HuH-7 (cell line): ENCODE results near the gene DOCK10.
A peak's percentile ranks its signal among the peaks of the same experiment; 100 is the strongest.

Experiments used
- DNase-seq: peaks from one replicate; pipeline ENCODE4 v3.0.0; 2011; ENCODE audit warnings: low spot score

The DOCK10 gene

DNA sequence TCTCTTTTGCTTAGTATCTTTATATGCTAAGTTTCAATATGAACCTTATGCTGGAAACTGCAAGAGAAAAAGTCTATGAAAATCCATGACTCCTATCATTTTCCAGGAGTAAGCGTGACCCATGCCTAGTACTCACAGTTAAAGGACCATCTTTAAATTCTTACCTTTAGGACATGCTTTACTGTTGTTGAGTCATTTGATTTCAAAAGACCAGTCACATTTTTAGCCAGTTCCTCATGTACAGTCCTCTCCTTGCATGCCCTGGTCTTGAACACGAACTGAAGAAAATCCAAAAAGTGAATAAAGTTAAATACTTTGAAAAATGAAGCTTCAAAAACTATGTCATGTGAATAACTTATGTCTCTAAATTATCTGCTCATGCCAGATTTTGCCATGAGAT is 208.3 kb downstream of the DOCK10 start:
- no peak for DNase-seq

DNA sequence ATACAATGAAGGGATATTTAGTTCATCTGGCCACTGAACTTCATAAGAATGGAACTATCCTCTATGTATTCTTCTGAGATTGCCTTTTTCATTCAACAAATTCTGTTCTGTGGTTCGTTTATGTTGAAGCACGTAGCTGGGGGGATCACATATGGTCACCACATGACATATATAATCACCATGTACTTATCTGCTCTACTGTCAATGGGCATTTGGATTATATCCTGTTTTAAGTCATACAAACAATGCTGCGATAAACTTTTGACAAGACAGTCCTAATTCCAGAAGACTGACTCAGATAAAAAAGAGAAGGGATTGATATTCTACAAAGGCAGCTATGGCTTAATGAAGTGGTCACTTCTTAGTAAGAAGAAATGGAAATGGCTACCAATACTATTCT is 210.1 kb downstream of the DOCK10 start:
- DNase-seq = no peak

DNA sequence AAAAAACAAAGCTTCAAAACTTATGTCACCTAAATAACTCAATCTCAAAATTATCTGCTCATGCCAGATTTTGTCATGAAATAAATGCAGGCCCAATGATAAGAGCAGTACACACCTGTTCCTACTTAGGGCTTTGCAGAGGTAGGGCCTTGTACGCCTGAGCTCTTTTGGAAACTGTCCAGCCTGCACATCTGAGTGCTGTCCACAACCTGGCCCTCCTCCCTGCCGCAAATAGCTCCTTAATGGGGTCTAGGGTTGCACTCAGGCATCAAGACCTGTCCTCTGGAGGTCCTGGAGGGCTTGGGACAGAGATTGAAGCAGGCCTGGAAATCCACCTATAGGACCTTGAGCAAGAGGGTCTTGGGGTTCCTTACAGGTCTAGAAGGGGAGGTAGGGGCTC is 210.7 kb downstream of the DOCK10 start:
- no peak for DNase-seq

DNA sequence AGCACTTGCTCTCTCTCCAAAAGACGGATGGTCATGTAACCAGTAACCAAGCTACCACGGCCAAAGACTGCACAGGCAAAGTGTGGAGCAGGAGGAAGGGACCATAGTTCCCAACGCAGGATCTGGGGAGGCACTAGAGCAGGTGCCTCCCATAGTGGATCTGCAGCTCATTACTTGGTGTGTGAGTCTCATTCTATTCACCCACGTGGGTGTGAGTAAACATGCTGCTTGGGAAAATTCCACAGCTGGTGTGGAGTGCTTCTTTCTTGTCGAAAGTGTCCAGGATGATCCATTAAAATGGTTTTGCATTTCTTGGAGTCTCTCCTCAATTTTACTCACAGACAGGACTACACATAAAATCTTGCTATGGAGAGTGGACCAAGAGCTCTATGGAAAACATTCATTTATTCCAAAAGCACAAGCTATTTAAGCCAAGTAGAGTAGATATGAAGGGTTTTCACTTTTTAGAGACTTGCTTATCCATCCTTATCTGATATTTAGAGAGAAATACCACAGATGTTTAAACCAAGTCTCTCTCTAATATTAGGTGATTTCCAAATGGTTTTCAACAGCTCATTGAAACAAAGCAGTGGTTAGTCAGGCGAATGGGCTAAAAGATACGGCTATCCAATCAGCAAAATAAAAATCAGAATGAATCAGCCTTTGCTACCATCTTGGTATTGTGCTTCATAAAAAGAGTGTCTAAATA is 221.8 kb downstream of the DOCK10 start:
- DNase-seq = no peak

DNA sequence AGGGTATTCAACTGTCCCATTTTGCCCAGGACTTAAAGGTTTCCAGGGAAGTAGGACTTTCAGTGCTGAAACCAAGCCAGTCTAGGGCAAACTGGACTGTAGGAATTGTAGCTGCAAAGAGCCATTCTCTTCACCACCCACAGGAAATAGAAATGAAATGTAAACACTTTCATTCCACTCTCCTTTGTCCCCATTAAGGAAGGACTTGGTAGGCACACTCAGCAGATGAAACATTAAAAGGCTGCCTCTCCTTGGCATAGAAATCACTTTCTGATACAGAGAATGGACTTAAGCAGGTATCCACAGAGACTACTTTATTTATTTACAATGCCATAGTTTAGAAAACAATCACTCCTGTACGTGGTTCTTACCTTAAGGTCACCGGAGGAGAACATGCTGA is 223.2 kb downstream of the DOCK10 start:
- no peak for DNase-seq

DNA sequence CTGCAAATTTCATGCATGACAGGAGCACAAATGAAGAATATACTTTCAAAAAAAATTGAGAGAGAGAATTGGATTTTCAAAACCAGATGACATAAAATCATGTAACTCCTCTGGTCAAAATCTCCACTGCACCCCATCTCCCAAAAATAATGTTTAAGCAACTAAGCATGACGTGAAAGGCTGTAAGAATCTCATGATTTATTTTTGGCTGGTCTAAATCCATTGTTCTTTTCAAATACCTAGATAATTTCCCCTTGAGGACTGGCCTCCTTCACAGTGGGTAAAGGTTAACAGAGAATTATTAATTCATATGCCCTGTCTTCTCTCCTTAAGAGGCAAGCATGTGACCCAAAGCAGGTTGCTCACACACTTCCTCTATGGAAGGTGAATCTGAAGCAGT is 224.6 kb downstream of the DOCK10 start:
- no peak for DNase-seq

DNA sequence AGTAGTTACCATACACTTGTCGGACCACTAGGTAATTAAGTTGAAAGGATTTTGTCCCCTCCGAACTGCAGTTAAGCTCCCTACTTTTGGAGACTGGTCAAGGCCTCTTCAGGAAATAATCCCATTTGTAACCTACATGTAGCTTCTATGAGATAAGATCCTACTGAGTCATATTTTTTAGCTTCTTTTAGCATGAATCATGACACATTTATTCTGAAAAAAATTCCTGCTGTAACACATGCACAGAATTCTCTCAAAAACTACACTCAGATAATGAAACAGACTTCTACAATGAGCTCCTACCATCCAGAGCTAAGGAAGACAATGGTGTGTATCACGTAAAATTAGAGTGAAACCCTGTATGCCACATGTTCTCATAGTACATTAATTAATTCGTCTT is 225.5 kb downstream of the DOCK10 start:
- no peak for DNase-seq

DNA sequence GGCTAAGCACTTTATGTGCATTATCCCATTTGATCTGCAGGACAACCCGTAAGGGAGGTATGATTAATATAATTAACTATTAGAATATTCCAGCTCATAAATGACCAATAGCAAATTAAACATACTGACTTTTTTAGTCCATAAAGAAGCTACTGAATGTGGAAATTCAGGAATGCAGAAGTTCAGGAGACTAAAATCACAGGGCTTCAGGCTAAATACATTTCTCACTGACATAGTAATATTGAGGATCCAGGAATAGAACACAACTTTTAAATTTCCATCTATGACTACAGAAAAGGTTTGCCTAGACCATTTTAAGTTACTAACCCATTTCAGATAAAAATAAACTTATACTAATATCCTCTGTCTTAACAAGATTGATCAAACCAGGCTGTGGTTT is 228.7 kb downstream of the DOCK10 start:
- DNase-seq = no peak

DNA sequence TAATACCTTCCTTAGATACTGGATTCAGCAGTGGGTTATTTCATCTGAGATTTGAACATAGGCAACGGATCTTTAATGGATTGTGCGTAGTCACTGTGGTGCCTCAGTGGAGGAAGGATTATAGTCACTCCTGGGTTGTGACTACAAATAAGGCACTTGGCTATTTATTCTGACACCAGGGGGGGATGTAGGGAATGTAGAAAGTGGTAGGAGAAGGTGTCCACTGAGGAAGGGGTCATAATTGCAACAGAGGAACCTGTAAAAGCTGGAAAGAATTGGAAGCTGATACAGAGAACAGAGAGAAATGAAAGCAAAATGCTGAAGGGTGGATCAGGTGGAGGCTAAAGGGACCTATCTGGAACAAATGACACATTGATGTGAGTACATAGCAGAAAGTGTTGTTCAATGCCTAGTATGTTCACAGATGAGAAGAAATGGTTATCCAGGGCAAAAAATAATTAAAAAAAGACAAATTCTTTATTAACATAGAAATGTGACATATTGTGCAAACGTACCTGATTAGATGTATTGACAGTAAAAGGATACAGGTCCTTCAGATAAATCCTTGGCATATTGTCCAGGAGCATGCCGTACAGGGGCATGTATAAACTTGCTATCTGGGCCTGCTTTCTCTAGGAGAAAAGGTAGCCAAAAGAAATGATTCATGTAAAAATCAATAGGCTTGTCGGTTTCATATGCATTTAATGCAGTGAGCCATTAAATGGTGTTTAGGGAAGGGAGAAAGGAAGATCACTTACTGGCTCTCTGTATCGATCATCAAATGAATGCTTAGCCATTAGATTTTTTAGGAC is 234.9 kb downstream of the DOCK10 start:
- no peak for DNase-seq

DNA sequence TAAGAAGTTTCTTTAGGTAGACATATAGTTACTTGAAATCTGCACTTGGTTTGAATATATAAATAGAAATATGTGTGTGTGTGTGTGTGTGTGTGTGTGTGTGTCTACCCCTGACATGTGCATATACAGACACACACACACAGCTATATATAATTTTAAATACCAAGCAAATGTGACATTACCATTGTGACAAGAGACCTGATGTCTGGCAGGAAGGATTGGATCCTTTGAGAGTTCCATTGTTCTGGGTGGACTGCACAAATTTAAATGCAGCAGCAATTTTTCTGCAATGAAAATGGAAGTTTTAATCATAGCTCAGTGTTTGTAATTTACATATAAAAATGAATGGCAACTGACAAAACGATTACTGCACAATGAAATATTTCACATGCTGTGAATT is 238.3 kb downstream of the DOCK10 start:
- DNase-seq = no peak

DNA sequence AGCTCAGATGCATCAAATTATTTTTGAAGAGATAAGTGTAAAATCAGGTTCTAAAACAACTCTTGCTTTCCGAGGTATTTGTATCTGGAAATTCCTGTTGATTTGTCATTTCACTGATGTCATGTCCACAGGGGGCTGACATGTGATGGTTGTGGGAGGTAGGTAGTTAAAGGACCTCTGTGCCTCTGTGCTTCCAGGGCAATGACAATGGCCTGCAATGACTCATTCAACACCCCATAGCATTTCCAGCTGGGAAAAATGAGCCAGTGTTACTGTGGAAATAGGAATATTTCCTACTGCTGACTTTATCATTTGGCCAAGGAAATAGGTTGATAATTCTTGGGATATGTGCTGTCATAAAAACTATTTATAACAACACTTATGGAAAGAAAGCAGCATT is 239.9 kb downstream of the DOCK10 start:
- DNase-seq = no peak

DNA sequence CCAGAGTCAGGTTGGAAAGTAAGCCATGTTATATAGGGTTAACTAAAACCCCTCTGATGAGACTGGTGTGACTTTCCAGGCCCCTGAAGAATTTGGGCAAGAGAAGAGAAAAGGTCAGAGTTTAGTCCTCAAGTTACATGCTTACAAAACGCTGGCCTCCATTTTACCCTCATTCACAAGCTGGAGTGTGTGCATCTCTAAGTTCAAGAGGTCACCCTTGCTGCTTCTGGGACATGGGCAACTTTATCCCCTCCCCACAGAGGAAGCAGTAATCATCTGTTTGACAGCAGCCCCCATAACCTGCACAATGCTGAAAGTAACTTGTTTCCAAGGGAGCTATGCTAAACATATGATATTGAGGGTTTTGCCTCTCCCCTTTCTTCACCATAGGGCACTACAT is 240.9 kb downstream of the DOCK10 start:
- no peak for DNase-seq

DNA sequence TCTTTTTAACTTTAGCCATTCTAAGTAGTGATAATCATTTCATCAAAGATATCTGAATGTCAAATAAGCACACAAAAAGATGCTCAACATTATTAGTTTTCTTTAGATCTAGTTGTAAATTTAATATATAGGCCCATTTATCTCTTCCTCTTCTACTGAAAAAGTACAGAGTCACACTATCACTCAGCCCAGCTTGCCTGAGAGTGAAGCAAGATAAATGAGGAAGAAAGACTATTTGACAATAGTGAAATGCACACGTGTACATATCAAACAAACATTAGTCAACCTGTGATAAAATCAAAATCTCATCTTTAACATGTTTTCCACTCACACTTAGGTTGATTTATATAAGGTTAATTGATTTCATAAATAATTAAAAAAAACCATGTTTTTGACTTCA is 242.6 kb downstream of the DOCK10 start:
- DNase-seq = no peak

DNA sequence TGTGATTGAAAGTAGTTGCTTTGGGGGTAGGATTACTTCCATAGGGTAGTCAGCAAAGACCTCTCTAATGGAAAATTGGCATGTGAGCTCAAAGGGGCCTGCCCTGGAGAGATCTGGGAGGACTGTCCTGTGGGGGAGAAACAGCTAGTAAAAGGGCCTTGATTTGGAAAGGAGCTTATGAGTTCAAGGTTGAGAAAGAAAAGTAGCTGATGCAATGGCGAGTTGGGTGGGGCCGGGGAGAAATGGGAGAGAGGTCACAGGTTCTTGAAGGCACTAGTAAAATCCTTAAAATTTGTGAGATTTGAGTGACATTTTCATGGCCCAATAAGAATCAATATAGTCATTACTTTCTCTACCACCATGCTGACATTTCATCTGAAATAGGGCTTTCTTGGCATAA is 244.1 kb downstream of the DOCK10 start:
- no peak for DNase-seq

DNA sequence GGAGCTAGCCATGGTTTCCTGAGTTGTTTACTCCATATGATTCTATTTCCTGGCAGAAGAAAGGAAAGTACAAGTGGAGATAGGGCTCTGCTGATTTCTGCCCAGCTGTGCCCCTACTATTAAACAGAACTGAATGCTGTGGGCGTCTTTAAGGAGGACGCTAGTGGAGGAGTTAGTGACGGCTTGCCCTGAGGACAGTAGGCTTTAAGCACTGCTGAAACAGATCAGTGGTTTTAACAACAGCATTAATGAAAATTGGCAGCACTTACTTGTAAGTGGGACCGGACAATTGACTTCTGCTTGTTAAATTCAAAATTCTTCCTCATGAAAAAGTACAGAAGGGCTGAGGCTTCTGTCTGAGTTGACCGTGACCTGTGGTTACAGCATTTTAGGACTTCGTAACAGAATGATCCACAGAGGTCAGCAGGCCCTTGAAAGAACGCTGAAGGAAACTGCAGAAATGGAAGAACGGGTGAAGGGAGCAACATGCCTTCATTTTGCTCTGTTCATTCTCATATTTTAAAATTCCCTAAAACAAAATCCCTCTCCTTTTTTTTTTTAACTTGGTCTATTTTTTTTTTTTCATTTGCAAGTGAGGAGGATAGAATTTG is 245.5 kb downstream of the DOCK10 start:
- no peak for DNase-seq

DNA sequence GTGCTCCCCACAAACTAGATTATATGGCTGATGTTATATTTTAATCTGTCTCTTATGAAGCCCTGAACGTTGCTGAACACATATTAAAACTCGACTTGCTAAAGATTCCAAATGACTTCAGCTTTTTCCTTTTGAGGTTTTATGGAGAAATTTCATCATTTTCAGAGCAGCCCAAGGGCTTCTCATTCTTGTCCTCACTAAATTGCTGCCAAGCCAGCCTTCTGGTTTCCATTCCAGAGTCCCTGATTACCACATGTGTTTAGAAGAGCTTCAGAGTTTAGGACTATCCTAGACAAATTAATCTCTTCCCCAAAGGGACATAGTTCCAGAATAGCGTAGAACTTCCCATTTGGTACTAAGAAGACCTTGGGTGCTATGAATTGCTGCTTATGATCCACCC is 248.3 kb downstream of the DOCK10 start:
- no peak for DNase-seq

DNA sequence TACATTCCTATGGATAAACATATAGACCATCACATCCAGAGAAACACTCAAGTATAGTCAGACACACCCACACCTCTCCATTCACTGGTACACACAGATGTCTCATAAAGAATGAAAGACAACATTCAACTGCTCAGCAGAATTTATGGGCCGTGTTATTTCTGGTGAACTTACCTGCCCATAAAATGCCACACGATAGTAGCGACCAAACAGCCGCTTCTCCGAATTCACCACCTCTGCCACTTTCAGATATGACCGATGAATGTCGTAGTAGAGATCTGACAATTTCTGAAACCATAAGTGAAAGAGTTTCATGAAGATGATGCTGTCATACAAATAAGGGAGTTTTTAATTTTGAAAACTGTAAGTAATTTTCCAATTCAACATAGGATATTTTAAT is 255.4 kb downstream of the DOCK10 start:
- no peak for DNase-seq

DNA sequence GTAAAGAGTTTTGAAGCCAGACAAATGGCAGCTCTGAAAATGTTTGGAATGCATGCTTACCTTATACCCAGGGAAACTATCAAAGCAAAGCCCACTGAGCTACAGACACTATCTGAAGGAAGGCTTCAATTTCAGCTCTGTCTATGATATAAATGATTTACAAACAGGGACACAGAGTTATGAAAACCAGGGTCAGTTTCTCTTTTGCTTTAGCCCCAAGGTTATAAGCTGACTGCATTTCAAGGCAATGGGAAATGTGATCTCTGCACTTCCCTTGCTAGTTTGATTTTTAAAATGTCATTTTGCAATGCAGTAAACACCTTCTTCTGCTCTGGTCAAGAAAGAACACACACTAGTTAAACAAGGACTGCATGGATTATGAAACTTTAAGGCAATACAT is 260.9 kb downstream of the DOCK10 start:
- DNase-seq = no peak

DNA sequence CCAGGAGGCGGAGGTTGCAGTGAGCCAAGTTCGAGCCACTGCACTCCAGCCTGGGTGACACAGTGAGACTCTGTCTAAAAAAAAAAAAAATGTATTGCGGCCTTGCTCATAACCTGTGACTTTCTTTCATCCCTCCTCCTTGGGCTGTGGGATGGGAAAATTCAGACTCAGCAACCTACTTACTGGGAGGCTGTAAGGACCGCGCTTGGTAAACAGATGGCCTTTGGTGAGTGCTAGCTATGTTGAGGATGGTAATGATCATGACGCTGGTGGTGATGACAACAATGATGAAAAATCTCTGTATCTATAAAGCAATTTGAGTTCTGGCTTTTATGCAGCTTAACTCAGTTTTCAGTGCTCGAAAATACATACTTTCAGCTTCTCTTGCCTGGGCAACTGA is 261.4 kb downstream of the DOCK10 start:
- no peak for DNase-seq

DNA sequence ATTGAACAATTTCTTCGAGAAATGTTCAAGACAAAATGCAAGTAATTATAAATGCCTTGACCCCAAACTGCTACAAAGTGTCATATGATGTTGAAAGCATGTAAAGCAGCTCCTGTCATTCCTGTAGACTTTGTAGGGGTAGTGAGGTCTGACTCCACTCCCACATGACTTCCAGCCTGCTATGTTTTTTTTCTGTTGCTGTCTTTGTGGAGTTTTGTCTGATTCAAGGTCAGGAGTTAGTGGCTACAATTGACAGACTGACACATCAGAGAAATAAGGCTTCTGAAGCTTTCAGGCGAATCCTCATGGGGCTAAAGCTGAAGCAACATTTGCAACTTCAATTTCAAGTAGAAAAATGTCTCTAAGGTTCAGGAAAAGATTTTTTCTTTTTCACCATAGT is 262.2 kb downstream of the DOCK10 start:
- no peak for DNase-seq

DNA sequence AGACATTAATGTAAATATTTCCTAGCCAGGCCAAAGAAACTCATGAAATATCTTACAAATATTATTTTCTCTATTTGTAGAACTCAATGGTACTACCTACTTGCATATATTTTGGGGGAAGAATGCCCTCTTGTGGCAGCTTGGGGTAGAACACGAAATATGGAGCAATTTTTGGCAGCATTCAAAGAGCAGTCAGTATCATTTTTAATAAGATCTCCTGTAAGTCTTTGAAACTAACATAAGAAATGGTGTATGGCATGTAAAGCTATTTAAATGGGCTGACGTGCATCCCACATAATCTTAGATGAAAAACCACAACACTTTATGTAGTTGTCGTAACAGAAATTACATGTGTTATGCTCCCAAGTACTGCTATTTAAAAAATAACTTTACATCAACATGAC is 263.8 kb downstream of the DOCK10 start:
- DNase-seq = peak; percentile 21

DNA sequence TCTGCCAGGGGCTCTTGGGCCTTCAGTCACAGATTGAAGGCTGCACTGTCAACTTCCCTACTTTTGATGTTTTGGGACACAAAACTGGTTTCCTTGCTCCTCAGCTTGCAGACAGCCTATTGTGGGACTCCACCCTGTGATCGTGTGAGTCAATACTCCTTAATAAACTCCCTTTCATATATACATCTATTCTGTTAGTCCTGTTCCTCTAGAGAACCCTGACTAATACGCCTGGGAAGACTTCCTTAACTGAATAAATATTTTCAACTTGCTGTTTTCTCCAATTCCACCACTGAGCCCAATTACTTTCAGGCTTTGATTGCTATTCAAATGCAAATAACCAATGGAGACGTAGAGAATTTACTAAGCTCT is 264.7 kb downstream of the DOCK10 start:
- DNase-seq = no peak

DNA sequence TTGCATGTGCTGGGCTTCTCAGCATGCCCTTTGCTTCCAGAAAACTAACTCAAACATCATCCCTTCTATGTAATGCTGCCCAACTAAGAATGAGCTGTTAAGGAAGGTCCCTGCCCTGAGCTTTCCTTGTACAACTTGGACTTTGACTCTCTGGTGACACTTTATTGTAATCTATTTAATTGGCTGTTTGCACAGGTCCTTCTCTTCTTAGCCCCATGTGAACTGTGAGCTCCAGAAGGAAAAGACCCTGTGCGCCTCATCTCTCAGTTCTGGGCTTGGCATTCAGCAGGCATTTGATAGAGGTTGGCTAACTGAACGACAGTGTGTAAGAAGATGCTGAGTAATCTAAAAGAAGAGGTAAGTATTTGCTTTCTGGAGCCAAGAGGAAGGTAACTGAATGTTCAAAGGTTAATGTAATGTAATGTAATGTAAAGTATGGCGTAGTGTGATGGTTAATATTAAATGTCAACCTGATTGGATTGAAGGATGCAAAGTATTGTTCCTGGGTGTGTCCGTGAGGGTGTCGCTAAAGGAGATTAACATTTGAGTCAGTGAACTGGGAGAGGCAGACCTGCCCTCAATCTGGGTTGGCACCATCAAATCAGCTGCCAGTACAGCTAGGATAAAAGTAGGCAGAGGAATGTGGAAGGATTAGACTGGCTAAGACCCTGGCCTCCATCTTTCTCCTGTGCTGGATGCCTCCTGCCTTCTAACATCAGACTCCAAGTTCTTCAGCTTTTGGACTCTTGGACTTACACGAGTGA is 265.3 kb downstream of the DOCK10 start:
- no peak for DNase-seq
